Measurements from ENCODE around the gene ZNF236. TPM values are rescaled to one million over a fixed set of nuclear protein-coding genes. Genes with fewer than 3 reads are reported as not detected.
A peak's percentile ranks its signal among the peaks of the same experiment; 100 is the strongest.

Gene ZNF236
- total and polyA plus RNA-seq, 2 of the 13 experiments (the other 11 are each of a cell fraction or from before 2014, with no cell fraction given): 3.0 to 7.2 TPM

- TF ChIP-seq, protein P1, sequence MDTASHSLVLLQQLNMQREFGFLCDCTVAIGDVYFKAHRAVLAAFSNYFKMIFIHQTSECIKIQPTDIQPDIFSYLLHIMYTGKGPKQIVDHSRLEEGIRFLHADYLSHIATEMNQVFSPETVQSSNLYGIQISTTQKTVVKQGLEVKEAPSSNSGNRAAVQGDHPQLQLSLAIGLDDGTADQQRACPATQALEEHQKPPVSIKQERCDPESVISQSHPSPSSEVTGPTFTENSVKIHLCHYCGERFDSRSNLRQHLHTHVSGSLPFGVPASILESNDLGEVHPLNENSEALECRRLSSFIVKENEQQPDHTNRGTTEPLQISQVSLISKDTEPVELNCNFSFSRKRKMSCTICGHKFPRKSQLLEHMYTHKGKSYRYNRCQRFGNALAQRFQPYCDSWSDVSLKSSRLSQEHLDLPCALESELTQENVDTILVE (CRISPR knock-in tag; IDR thresholded peaks at IDR 0.05): 0 out of 2 replicates have a peak, but pooled peaks have one; percentile 6
- TF ChIP-seq ZNF414 (CRISPR knock-in tag; IDR thresholded peaks at IDR 0.05) (0 out of 2 replicates have a peak, but pooled peaks have one; percentile 18), ZNF329 (CRISPR knock-in tag; IDR thresholded peaks at IDR 0.05; ENCODE audit: low read depth) (0 out of 2 replicates have a peak, but pooled peaks have one; percentile 30), ZNF280B (CRISPR knock-in tag; IDR thresholded peaks at IDR 0.05; ENCODE audit: borderline replicate concordance) (peak; percentile 53; the same call in 1 of the 2 replicates), MEF2D (CRISPR knock-in tag; IDR thresholded peaks at IDR 0.05) (no peak), ZMYM2 (CRISPR knock-in tag; IDR thresholded peaks at IDR 0.05) (0 out of 2 replicates have a peak, but pooled peaks have one; percentile 34)
These were observed 793 bp downstream of the ZNF236 start (continued) for GRCh38 chr18:76823161-76823538.

DNA sequence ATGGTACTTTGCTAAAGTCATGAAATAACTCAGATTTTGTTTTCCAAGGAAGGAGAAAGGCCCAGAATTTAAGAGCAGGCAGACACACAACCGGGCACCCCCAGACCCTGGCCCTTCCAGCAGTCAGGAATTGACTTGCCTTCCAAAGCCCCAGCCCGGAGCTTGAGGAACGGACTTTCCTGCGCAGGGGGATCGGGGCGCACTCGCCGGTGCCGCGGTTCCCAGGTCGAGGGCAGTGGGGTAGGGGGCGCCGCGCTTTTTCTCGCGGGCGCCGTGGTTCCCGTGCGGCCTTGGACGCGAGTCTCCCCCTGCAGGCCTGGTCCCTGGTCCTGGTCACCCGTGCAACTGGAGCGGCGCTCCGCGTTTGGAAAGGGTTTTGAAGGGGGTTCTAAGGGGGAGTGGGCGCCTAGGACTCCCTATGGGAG lies 1.2 kb downstream of the ZNF236 start:
- BruUV-seq (replicated peaks): TSS peak; percentile 63
- Histone ChIP-seq H3K4me2 (ENCODE audit: low read depth, low read length) (peak overlapping the region; percentile 81), H3K9ac (ENCODE audit: insufficient read depth, low read depth, low read length) (peak overlapping the region; percentile 92), H3K27me3 (ENCODE audit: control insufficient read depth in 1 of 2, insufficient read depth in 2 of 2, low read length in 2 of 2) (no peaks in the 10 kb centered on the region; a peak in 1 of 5 replicates), H2AFZ (ENCODE audit: low read length) (no peak overlapping the region), H3K4me1 (ENCODE audit: insufficient read depth, low read length) (peaks cover 47% of the 10 kb centered on the region), H3K79me2 (ENCODE audit: insufficient read depth, low read length) (peaks cover 43% of the 10 kb centered on the region), H3K27ac (ENCODE audit: extremely low read length, insufficient read depth, low read length) (peak overlapping the region; percentile 76), H4K20me1 (ENCODE audit: insufficient read depth, low read length) (no peaks in the 10 kb centered on the region), H3K36me3 (replicated peaks in 1 of 2; ENCODE audit: control insufficient read depth in 1 of 2, insufficient read depth in 2 of 2, low read length in 2 of 2) (no peaks in the 10 kb centered on the region), H3K4me3 (replicated peaks in 1 of 3; ENCODE audit: insufficient read depth in 1 of 3, low read depth in 2 of 3, low read length in 3 of 3) (peak overlapping the region in 2 of 3 experiments; percentile 91 to 98; a peak in 5 of 6 replicates), H3K9me3 (ENCODE audit: low read length) (no peaks in the 10 kb centered on the region)
- DNase-seq (ENCODE audit: low spot score): no peak
- ChIA-PET POLR2A (no interaction called here), CTCF (ENCODE audit: low intra/inter-chr PET ratio, low total read pairs) (no interaction called here)
- no peak for FAIRE-seq
- no peak for ATAC-seq
- 92% methylated on average over 25 of the region's 28 CpGs for WGBS (ENCODE audit: low lambda C conversion rate)
- intact Hi-C loops (cut with micrococcal nuclease; ENCODE audit: unreplicated experiment): no loop called here
- in situ Hi-C loops (cut with HindIII; ENCODE audit: extremely low pct_ligation_motif_present, low pct_unique_long_range_greater_than_20kb): no loop called here
- TF ChIP-seq POGZ (CRISPR knock-in tag; IDR thresholded peaks at IDR 0.05): peak; percentile 54; the same call in 1 of the 2 replicates
- no peak for TF ChIP-seq MEIS1 (CRISPR knock-in tag; IDR thresholded peaks at IDR 0.05; ENCODE audit: borderline replicate concordance)
- TF ChIP-seq, protein P2, sequence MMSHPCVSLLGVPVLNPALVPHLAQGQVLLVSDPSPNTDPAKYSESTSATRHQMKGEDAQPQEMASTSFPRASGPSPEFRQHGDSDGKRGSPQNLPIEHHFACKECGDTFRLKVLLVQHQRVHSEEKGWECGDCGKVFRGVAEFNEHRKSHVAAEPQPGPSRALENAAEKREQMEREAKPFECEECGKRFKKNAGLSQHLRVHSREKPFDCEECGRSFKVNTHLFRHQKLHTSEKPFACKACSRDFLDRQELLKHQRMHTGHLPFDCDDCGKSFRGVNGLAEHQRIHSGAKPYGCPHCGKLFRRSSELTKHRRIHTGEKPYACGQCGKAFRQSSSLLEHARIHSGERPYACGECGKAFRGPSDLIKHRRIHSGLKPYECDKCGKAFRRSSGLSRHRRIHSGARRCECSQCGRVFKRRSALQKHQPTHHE (CRISPR knock-in tag; IDR thresholded peaks at IDR 0.05; ENCODE audit: borderline replicate concordance): no peak
- TF ChIP-seq ESRRA (CRISPR knock-in tag; IDR thresholded peaks at IDR 0.05; ENCODE audit: low read depth): no peak
- TF ChIP-seq, protein P3, sequence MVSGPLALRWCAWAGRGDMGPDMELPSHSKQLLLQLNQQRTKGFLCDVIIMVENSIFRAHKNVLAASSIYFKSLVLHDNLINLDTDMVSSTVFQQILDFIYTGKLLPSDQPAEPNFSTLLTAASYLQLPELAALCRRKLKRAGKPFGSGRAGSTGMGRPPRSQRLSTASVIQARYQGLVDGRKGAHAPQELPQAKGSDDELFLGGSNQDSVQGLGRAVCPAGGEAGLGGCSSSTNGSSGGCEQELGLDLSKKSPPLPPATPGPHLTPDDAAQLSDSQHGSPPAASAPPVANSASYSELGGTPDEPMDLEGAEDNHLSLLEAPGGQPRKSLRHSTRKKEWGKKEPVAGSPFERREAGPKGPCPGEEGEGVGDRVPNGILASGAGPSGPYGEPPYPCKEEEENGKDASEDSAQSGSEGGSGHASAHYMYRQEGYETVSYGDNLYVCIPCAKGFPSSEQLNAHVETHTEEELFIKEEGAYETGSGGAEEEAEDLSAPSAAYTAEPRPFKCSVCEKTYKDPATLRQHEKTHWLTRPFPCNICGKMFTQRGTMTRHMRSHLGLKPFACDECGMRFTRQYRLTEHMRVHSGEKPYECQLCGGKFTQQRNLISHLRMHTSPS (CRISPR knock-in tag; IDR thresholded peaks at IDR 0.05; ENCODE audit: low read depth): no peak
- TF ChIP-seq, protein P4, sequence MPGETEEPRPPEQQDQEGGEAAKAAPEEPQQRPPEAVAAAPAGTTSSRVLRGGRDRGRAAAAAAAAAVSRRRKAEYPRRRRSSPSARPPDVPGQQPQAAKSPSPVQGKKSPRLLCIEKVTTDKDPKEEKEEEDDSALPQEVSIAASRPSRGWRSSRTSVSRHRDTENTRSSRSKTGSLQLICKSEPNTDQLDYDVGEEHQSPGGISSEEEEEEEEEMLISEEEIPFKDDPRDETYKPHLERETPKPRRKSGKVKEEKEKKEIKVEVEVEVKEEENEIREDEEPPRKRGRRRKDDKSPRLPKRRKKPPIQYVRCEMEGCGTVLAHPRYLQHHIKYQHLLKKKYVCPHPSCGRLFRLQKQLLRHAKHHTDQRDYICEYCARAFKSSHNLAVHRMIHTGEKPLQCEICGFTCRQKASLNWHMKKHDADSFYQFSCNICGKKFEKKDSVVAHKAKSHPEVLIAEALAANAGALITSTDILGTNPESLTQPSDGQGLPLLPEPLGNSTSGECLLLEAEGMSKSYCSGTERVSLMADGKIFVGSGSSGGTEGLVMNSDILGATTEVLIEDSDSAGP (CRISPR knock-in tag; IDR thresholded peaks at IDR 0.05; ENCODE audit: borderline replicate concordance): no peak; the same call in 1 of the 2 replicates
- TF ChIP-seq SRSF4 (IDR thresholded peaks at IDR 0.05; ENCODE audit: low read depth, low read length, poor library complexity, severe bottlenecking): no peak
